ENCODE data around the gene ATP8B1.

The ATP8B1 gene

DNA sequence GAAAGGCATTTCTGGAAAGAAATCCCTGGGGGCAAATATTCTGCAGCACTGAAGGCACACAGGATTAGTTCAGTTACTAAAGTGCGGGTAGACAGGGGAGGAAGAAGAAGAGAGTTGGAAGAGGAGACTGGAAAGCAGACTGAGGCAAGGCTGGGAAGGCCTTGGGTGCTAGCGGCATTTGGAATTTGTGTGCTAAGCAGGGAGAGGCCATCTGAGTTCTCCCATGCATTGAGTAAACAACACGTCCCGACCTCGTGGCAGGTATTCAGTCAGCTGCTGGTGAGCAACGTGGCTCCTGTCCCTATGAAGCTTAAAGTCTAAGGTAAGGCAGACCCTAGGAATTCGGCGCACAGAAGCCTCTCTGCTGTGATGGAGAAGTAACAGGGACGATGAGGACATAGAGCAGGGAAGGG, 30.7 kb downstream of the ATP8B1 start:
- no peak for DNase-seq (ENCODE audit: low spot score)
- TF ChIP-seq, protein P1, sequence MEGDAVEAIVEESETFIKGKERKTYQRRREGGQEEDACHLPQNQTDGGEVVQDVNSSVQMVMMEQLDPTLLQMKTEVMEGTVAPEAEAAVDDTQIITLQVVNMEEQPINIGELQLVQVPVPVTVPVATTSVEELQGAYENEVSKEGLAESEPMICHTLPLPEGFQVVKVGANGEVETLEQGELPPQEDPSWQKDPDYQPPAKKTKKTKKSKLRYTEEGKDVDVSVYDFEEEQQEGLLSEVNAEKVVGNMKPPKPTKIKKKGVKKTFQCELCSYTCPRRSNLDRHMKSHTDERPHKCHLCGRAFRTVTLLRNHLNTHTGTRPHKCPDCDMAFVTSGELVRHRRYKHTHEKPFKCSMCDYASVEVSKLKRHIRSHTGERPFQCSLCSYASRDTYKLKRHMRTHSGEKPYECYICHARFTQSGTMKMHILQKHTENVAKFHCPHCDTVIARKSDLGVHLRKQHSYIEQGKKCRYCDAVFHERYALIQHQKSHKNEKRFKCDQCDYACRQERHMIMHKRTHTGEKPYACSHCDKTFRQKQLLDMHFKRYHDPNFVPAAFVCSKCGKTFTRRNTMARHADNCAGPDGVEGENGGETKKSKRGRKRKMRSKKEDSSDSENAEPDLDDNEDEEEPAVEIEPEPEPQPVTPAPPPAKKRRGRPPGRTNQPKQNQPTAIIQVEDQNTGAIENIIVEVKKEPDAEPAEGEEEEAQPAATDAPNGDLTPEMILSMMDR (IDR thresholded peaks at IDR 0.05; ENCODE audit: extremely low read depth, insufficient read depth, missing control alignments), result no peak
- in situ Hi-C loops (cut with MboI; ENCODE audit: low pct_unique_long_range_greater_than_20kb, low sequenced_read_pairs, unreplicated experiment), result no loop called here

DNA sequence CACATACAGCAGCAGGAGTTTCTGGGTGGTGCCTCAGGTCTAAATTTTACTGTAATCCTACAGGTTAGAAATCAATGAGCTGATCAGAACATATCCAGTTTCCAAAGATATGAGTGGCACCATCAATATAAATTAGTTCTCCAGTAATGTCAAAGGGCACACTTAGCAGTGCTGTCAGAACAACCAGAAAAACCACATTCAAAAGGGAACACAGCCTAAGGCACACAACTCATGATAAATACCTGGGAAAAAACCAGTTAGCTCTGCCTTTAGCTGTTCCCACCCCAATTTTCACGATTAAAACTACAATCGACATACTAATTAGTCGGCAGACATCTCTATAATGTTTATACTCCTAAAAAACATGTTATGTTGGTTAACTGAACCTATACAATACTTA, 31.5 kb downstream of the ATP8B1 start:
- in situ Hi-C loops (cut with MboI; ENCODE audit: low pct_unique_long_range_greater_than_20kb, low sequenced_read_pairs, unreplicated experiment), result no loop called here
- DNase-seq (ENCODE audit: low spot score), result no peak
- TF ChIP-seq, protein P1 (IDR thresholded peaks at IDR 0.05; ENCODE audit: extremely low read depth, insufficient read depth, missing control alignments), result no peak

- in situ Hi-C loops (cut with MboI; ENCODE audit: low pct_unique_long_range_greater_than_20kb, low sequenced_read_pairs, unreplicated experiment), result no loop called here
- no peak for DNase-seq (ENCODE audit: low spot score)
- TF ChIP-seq, protein P1 (IDR thresholded peaks at IDR 0.05; ENCODE audit: extremely low read depth, insufficient read depth, missing control alignments), result no peak
These were observed 31.9 kb downstream of the ATP8B1 start for GRCh38 chr18:57771193-57771592.

DNA sequence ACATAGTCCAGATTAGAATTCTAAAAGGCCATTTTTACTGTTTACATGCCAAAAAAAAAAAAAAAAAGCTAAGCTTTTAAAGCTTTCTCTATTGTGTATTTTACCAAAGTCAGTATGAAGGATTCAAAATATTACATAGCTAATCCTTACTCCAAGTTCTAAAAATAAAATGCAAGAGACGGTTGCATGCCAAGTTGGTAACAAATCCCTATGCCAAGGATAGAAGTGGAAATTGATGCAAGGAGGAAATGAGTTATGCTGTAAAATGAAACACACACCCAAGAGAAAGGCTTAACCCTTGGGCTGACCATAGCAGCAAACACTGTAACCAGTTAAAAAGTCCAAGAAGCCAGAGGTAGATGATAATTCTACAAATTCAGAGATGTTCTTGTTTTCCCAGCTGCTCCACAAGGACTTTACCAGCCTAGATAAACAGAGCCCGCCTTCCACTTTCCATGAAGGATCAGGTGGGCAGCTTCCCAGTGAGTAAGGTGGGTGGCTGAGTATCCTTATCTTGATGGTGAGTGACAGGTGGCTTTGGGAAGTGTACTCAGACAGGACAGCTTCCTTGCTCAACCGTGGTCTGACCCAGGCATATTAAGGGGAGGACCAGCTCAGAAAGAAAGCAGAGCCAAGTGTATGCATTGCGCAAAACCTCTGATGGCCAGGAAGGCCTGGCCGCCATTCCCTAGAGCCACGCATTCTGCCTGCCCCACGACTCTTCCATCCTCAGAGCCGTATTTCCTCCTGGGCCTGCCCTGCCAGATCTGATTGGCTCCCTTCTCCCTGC, 34.4 kb downstream of the ATP8B1 start:
- DNase-seq (ENCODE audit: low spot score), result no peak
- TF ChIP-seq, protein P1 (IDR thresholded peaks at IDR 0.05; ENCODE audit: extremely low read depth, insufficient read depth, missing control alignments), result no peak
- in situ Hi-C loops (cut with MboI; ENCODE audit: low pct_unique_long_range_greater_than_20kb, low sequenced_read_pairs, unreplicated experiment), result no loop called here

- TF ChIP-seq, protein P1 (IDR thresholded peaks at IDR 0.05; ENCODE audit: extremely low read depth, insufficient read depth, missing control alignments), result no peak
- in situ Hi-C loops (cut with MboI; ENCODE audit: low pct_unique_long_range_greater_than_20kb, low sequenced_read_pairs, unreplicated experiment), result no loop called here
- DNase-seq (ENCODE audit: low spot score), result no peak
These were observed 35.7 kb downstream of the ATP8B1 start for GRCh38 chr18:57767259-57768050.

DNA sequence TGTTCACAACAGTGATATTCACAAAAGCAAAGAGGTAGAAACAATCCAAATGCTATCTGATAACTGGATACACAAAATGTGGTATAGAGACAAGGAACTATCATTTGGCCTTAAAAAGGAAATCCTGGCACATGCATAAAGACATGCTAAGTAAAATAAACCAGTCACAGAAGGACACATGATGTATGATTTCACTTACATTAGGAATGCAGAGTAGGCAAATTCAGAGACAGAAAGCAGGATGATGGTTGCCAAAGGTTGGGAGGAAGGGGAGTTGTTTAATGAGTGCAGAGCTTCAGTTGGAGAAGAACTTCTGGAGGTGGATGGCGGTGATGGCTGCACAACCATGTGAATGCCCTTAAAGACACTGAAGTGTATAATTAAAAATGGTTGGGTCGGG, 38.1 kb downstream of the ATP8B1 start:
- TF ChIP-seq, protein P1 (IDR thresholded peaks at IDR 0.05; ENCODE audit: extremely low read depth, insufficient read depth, missing control alignments), result no peak
- no peak for DNase-seq (ENCODE audit: low spot score)
- in situ Hi-C loops (cut with MboI; ENCODE audit: low pct_unique_long_range_greater_than_20kb, low sequenced_read_pairs, unreplicated experiment), result no loop called here

Measured in GM13977 (cell line).